Metanephros (tissue), 2 donors: Measurements from ENCODE around the gene FAF2. TPM values are rescaled to one million over a fixed set of nuclear protein-coding genes. Genes with fewer than 3 reads are reported as not detected.

Experiments
- small RNA-seq: library from RNA; depleted of rRNA; stranded (forward); fragments of <200 nt; gene quantifications from one replicate; pipeline ENCODE3, GENCODE V24; 2014; ENCODE audit warnings: low replicate concordance
- total RNA-seq: library from RNA; depleted of rRNA; stranded (reverse); fragments of >200 nt; gene quantifications from one replicate; pipeline ENCODE4 v1.2.3, GENCODE V29; 2014

FAF2 gene
- total RNA-seq = 33.2 TPM

GRCh38 chr5:176447978-176448608 is at the start of gene FAF2:
TSS of gene FAF2 (plus strand) at chr5:176448385. CDS start at chr5:176448408, 23 bp downstream.

GRCh38 chr5:176415952-176416924 is 31.9 kb upstream of the FAF2 start, which contains the start of gene CLTB:
TSS of gene CLTB (minus strand) at chr5:176416539. CDS start at chr5:176416363, 176 bp downstream.

GRCh38 chr5:176536902-176537553 is 88.8 kb downstream of the FAF2 start, which contains the start of gene RNF44:
TSS of gene RNF44 (minus strand) at chr5:176537402. CDS start at chr5:176532472, 4,930 bp downstream.

GRCh38 chr5:176548967-176549444 is 100.8 kb downstream of the FAF2 start, which contains the start of gene CDHR2:
TSS of gene CDHR2 (plus strand) at chr5:176549342. CDS start at chr5:176565353, 16,011 bp downstream.

Small RNAs within 50 kb of the gene (small RNA-seq; reads per million reads assigned to genes)
- gene AC010297.1 = not detected
- not detected for gene RF00019
- not detected for gene RN7SL684P

Other genes with a start within 250 kb of the FAF2 start
- 12.0 TPM for gene SIMC1, start 210.0 kb upstream of the FAF2 start, total RNA-seq
- 75.4 TPM for gene KIAA1191, start 86.6 kb upstream of the FAF2 start, total RNA-seq
- 11.7 TPM for gene ARL10, start 82.9 kb upstream of the FAF2 start, total RNA-seq
- 5.2 TPM for gene NOP16, start 59.8 kb upstream of the FAF2 start, total RNA-seq
- gene HIGD2A, start 59.6 kb upstream of the FAF2 start, total RNA-seq = 138 TPM
- gene CLTB, start 31.8 kb upstream of the FAF2 start, total RNA-seq = 40.9 TPM
- 27.0 TPM for gene RNF44, start 89.0 kb downstream of the FAF2 start, total RNA-seq
- 10.1 TPM for gene CDHR2, start 101.0 kb downstream of the FAF2 start, total RNA-seq
- gene GPRIN1, start 161.8 kb downstream of the FAF2 start, total RNA-seq = 0.93 TPM
- gene SNCB, start 182.1 kb downstream of the FAF2 start, total RNA-seq = 0.12 TPM
- not detected for gene EIF4E1B, start 182.3 kb downstream of the FAF2 start, total RNA-seq
- 21.5 TPM for gene TSPAN17, start 199.1 kb downstream of the FAF2 start, total RNA-seq